Stomach smooth muscle (tissue), 2 donors: ENCODE data around the gene DYNLRB1.

ENCODE experiments used
- H3K27ac ChIP-seq: one replicate; pipeline ENCODE4 v1.7.0; 2013; ENCODE audit warnings: mild to moderate bottlenecking, low read length, inconsistent platforms
- H3K27me3 ChIP-seq, 2 donors: one replicate each; pipeline ENCODE4 v1.7.0; 2013; ENCODE audit warnings: low read length in 2 of 2; ENCODE audit not compliant: insufficient read depth in 2 of 2, control insufficient read depth in 1 of 2
- H3K36me3 ChIP-seq, 2 donors: one replicate each; pipeline ENCODE4 v1.7.0; 2013; ENCODE audit warnings: low read length in 2 of 2; ENCODE audit not compliant: control insufficient read depth in 2 of 2, insufficient read depth in 2 of 2
- H3K4me1 ChIP-seq: one replicate; pipeline ENCODE4 v1.7.0; 2013; ENCODE audit warnings: low read length; ENCODE audit not compliant: control insufficient read depth, insufficient read depth
- H3K4me3 ChIP-seq, 2 donors: one replicate each; pipeline ENCODE4 v1.7.0; 2013; ENCODE audit warnings: low read length in 2 of 2
- H3K9ac ChIP-seq, 2 donors: one replicate each; pipeline ENCODE4 v1.7.0; 2013; ENCODE audit warnings: low read length in 2 of 2, mild to moderate bottlenecking in 1 of 2
- H3K9me3 ChIP-seq, 2 donors: one replicate each; pipeline ENCODE4 v1.7.0; 2013; ENCODE audit warnings: low read length in 2 of 2; ENCODE audit not compliant: control insufficient read depth in 2 of 2
- donor health status: healthy.
- donor health status: Pancreatic carcinoma.

DYNLRB1 gene

GRCh38 chr20:34579191-34579978 lies 63.2 kb downstream of the DYNLRB1 start:
- Histone ChIP-seq H3K36me3 (peaks cover 11 to 31% of the 10 kb centered on the region in 2 donors), H3K4me3 (no peak overlapping the region), H3K9me3 (no peaks in the 10 kb centered on the region), H3K27me3 (no peaks in the 10 kb centered on the region), H3K9ac (no peak overlapping the region), H3K27ac (no peak overlapping the region), H3K4me1 (peaks cover 13% of the 10 kb centered on the region)

- Histone ChIP-seq H3K9me3 (no peaks in the 10 kb centered on the region), H3K9ac (no peak overlapping the region), H3K27ac (no peak overlapping the region), H3K4me1 (peaks cover 13% of the 10 kb centered on the region), H3K4me3 (no peak overlapping the region), H3K36me3 (peaks cover 7 to 26% of the 10 kb centered on the region in 2 donors), H3K27me3 (no peaks in the 10 kb centered on the region)
Observed at GRCh38 chr20:34579979-34580940, 64.0 kb downstream of the DYNLRB1 start.

GRCh38 chr20:34581341-34582184 lies 65.3 kb downstream of the DYNLRB1 start:
- H3K27ac ChIP-seq: peak overlapping the region; percentile 46
- no peaks in the 10 kb centered on the region for H3K27me3 ChIP-seq
- H3K36me3 ChIP-seq: peaks cover 7 to 27% of the 10 kb centered on the region in 2 donors
- H3K4me1 ChIP-seq: peaks cover 13% of the 10 kb centered on the region
- H3K9ac ChIP-seq: no peak overlapping the region
- H3K9me3 ChIP-seq: no peaks in the 10 kb centered on the region
- H3K4me3 ChIP-seq: no peak overlapping the region

GRCh38 chr20:34582221-34582620 lies 66.0 kb downstream of the DYNLRB1 start:
- Histone ChIP-seq H3K36me3 (peaks cover 10 to 27% of the 10 kb centered on the region in 2 donors), H3K4me1 (peaks cover 13% of the 10 kb centered on the region), H3K27ac (peak overlapping the region; percentile 46), H3K9me3 (no peaks in the 10 kb centered on the region), H3K9ac (no peak overlapping the region), H3K4me3 (no peak overlapping the region), H3K27me3 (no peaks in the 10 kb centered on the region)

GRCh38 chr20:34582911-34583310 lies 66.7 kb downstream of the DYNLRB1 start:
- Histone ChIP-seq H3K9me3 (no peaks in the 10 kb centered on the region), H3K4me3 (no peak overlapping the region), H3K27me3 (no peaks in the 10 kb centered on the region), H3K9ac (no peak overlapping the region), H3K4me1 (peaks cover 13% of the 10 kb centered on the region), H3K27ac (no peak overlapping the region), H3K36me3 (peaks cover 10 to 27% of the 10 kb centered on the region in 2 donors)

GRCh38 chr20:34583544-34583943 lies 67.3 kb downstream of the DYNLRB1 start:
- Histone ChIP-seq H3K27ac (no peak overlapping the region), H3K36me3 (peaks cover 13 to 25% of the 10 kb centered on the region in 2 donors), H3K27me3 (no peaks in the 10 kb centered on the region), H3K4me1 (peaks cover 13% of the 10 kb centered on the region), H3K9me3 (no peaks in the 10 kb centered on the region), H3K9ac (no peak overlapping the region), H3K4me3 (no peak overlapping the region)

- H3K9ac ChIP-seq: no peak overlapping the region
- H3K4me1 ChIP-seq: peaks cover 7% of the 10 kb centered on the region
- no peak overlapping the region for H3K4me3 ChIP-seq
- H3K36me3 ChIP-seq: peaks cover 13 to 21% of the 10 kb centered on the region in 2 donors
- no peak overlapping the region for H3K27ac ChIP-seq
- no peaks in the 10 kb centered on the region for H3K27me3 ChIP-seq
- no peaks in the 10 kb centered on the region for H3K9me3 ChIP-seq
Observed at GRCh38 chr20:34585019-34585418, 68.8 kb downstream of the DYNLRB1 start.

GRCh38 chr20:34586488-34587163 lies 70.4 kb downstream of the DYNLRB1 start:
- Histone ChIP-seq H3K4me1 (peaks cover 4% of the 10 kb centered on the region), H3K27ac (no peak overlapping the region), H3K27me3 (no peaks in the 10 kb centered on the region), H3K9me3 (no peaks in the 10 kb centered on the region), H3K36me3 (peaks cover 8 to 12% of the 10 kb centered on the region in 2 donors), H3K4me3 (no peak overlapping the region), H3K9ac (no peak overlapping the region)
